Osteocyte (in vitro differentiated cells): ENCODE results near the gene NUAK1. TPM values are rescaled to one million over a fixed set of nuclear protein-coding genes. Genes with fewer than 3 reads are reported as not detected.

Experiments used
- DNase-seq: peaks from one replicate; pipeline ENCODE4 v3.0.0; 2021; ENCODE audit warnings: mixed read lengths; ENCODE audit not compliant: unreplicated experiment; ENCODE audit errors: extremely low spot score
- H3K27ac Mint-ChIP-seq: one replicate; pipeline ENCODE4 v1.8.0; 2021; ENCODE audit warnings: mild to moderate bottlenecking, mixed read lengths; ENCODE audit not compliant: unreplicated experiment
- H3K27me3 Mint-ChIP-seq: one replicate; pipeline ENCODE4 v1.8.0; 2021; ENCODE audit warnings: mixed read lengths; ENCODE audit not compliant: unreplicated experiment
- H3K36me3 Mint-ChIP-seq: one replicate; pipeline ENCODE4 v1.8.0; 2021; ENCODE audit warnings: mixed read lengths; ENCODE audit not compliant: unreplicated experiment
- H3K4me1 Mint-ChIP-seq: one replicate; pipeline ENCODE4 v1.8.0; 2021; ENCODE audit warnings: mixed read lengths; ENCODE audit not compliant: unreplicated experiment
- H3K4me3 Mint-ChIP-seq: one replicate; pipeline ENCODE4 v1.8.0; 2021; ENCODE audit warnings: mild to moderate bottlenecking, moderate library complexity, mixed read lengths; ENCODE audit not compliant: unreplicated experiment
- H3K9me3 Mint-ChIP-seq: one replicate; pipeline ENCODE4 v1.8.0; 2021; ENCODE audit warnings: mixed read lengths; ENCODE audit not compliant: unreplicated experiment
- total RNA-seq: library from RNA; stranded (reverse); gene quantifications from 2 replicates; pipeline ENCODE4 v1.2.1, GENCODE V29; 2021
- TF ChIP-seq, protein P1 (sequence below): fragments of 200-600 bp; sonication (generic); IDR thresholded peaks from 2 replicates; pipeline ENCODE4 v1.5.0; 2021; ENCODE audit warnings: antibody characterized with exemption, mild to moderate bottlenecking, moderate library complexity

Gene NUAK1
- total RNA-seq, 1 donor from 2014 or later: 21.1 TPM

DNA sequence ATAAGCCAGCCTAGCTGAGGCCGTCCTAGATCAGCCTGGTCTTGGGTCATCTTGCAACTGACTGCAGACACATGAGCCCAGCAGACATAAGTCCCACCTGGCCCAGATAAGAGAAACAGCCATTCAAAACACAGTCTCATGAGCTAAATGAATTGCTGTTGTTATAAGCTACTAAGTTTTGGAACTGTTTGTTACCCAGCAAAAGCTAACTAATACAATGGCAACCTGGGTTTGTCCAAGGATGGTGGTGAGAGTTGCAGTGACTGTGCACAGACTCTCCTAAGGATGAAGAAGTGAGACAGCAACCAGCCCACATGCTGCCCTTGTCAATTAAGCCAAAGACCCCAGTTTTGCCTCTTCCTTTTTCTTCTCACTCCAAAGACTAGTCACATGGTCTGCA lies 22.2 kb upstream of the NUAK1 start:
- Mint-ChIP-seq H3K36me3 (no peaks in the 10 kb centered on the region), H3K4me1 (peaks cover 24% of the 10 kb centered on the region), H3K27me3 (peaks cover 8% of the 10 kb centered on the region), H3K9me3 (no peaks in the 10 kb centered on the region), H3K4me3 (no peak overlapping the region), H3K27ac (no peak overlapping the region)
- TF ChIP-seq, protein P1, sequence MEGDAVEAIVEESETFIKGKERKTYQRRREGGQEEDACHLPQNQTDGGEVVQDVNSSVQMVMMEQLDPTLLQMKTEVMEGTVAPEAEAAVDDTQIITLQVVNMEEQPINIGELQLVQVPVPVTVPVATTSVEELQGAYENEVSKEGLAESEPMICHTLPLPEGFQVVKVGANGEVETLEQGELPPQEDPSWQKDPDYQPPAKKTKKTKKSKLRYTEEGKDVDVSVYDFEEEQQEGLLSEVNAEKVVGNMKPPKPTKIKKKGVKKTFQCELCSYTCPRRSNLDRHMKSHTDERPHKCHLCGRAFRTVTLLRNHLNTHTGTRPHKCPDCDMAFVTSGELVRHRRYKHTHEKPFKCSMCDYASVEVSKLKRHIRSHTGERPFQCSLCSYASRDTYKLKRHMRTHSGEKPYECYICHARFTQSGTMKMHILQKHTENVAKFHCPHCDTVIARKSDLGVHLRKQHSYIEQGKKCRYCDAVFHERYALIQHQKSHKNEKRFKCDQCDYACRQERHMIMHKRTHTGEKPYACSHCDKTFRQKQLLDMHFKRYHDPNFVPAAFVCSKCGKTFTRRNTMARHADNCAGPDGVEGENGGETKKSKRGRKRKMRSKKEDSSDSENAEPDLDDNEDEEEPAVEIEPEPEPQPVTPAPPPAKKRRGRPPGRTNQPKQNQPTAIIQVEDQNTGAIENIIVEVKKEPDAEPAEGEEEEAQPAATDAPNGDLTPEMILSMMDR: no peak
- DNase-seq: no peak

GRCh38 chr12:106157802-106158201 lies 19.0 kb upstream of the NUAK1 start:
- no peaks in the 10 kb centered on the region for H3K9me3 Mint-ChIP-seq
- no peak for DNase-seq
- H3K4me3 Mint-ChIP-seq: no peak overlapping the region
- H3K27ac Mint-ChIP-seq: peak overlapping the region; percentile 15
- TF ChIP-seq, protein P1: no peak
- peaks cover 28% of the 10 kb centered on the region for H3K4me1 Mint-ChIP-seq
- H3K36me3 Mint-ChIP-seq: no peaks in the 10 kb centered on the region
- no peaks in the 10 kb centered on the region for H3K27me3 Mint-ChIP-seq

DNA sequence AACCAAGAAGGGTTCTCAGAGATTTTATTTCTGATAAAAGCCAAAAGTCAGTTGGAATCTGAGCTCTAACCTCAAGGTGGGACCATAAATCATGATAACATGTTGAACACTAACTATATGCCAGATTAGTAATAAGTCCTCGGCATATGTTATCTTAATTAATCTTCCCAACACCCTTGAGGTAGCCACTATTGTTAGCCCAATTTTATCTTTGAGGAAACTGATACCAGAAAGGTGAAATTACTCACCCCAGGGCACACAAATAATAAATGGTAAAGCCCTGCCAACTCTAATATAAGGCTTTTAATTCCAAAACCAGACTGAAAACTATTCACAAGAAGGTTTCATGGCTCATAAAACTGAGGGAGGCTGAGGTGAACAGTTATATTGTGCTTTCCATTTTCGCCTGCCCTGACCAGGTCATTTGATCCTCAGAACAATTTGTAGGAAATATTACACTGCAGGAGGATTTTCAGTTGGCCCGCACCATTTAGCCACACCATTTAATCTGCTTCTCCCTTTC lies 16.1 kb upstream of the NUAK1 start:
- H3K27ac Mint-ChIP-seq: no peak overlapping the region
- no peak overlapping the region for H3K4me3 Mint-ChIP-seq
- TF ChIP-seq, protein P1: no peak
- H3K9me3 Mint-ChIP-seq: no peaks in the 10 kb centered on the region
- H3K36me3 Mint-ChIP-seq: no peaks in the 10 kb centered on the region
- H3K27me3 Mint-ChIP-seq: no peaks in the 10 kb centered on the region
- no peak for DNase-seq
- H3K4me1 Mint-ChIP-seq: peaks cover 28% of the 10 kb centered on the region

DNA sequence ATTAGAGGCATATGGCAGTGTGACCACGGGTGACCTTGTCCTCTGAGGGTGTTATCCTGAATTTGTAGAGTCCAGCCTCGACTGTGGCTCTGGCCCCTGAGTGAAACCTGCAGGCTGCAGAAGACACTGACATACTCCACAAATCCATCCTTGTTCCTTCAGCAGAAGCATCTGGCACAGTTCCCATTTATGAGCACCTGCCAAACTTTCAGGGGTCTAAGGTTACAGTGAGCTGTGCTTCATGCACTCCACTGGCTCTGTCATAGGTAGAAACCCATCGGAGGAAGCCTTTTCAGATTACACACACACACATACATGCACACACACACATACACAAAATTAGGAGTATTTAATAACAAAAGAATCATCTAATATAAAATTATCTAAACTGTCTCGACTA lies 13.6 kb upstream of the NUAK1 start:
- H3K4me1 Mint-ChIP-seq: peaks cover 15% of the 10 kb centered on the region
- TF ChIP-seq, protein P1: no peak
- no peak for DNase-seq
- H3K27ac Mint-ChIP-seq: no peak overlapping the region
- no peaks in the 10 kb centered on the region for H3K27me3 Mint-ChIP-seq
- H3K36me3 Mint-ChIP-seq: no peaks in the 10 kb centered on the region
- no peak overlapping the region for H3K4me3 Mint-ChIP-seq
- H3K9me3 Mint-ChIP-seq: no peaks in the 10 kb centered on the region

DNA sequence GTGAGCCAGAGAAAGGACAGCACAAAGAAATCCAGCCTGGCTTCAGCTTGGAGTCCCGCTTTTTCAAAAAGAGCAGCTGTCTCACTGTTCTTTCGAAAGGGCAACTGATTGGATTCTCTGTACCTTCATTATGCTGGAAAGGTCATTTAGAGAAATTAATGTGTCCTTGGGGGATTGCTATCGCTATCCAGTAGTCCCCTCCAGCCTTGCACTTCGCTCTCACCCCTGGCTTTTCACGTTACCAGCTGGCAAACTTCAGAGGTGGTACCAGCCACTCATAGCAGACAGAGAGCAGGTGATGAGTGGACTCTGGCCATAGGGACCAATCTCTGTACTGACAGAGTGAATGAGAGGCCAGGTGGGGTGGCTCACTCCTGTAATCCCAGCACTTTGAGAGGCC lies 11.8 kb upstream of the NUAK1 start:
- H3K4me3 Mint-ChIP-seq: no peak overlapping the region
- H3K36me3 Mint-ChIP-seq: no peaks in the 10 kb centered on the region
- no peak for DNase-seq
- H3K27me3 Mint-ChIP-seq: no peaks in the 10 kb centered on the region
- H3K27ac Mint-ChIP-seq: no peak overlapping the region
- H3K4me1 Mint-ChIP-seq: peaks cover 10% of the 10 kb centered on the region
- H3K9me3 Mint-ChIP-seq: no peaks in the 10 kb centered on the region
- TF ChIP-seq, protein P1: no peak
